HepG2 (cell line): ENCODE data around the gene KCNA3. TPM values are rescaled to one million over a fixed set of nuclear protein-coding genes. Genes with fewer than 3 reads are reported as not detected.

Experiments used
- ATAC-seq: fragments of 200-7000 bp; cut with Tn5 transposase; 3 replicates; pipeline ENCODE4 v1.9.1; 2020; ENCODE audit warnings: mild to moderate bottlenecking, moderate library complexity
- BruUV-seq: library from RNA; stranded (reverse); fragments of 400-500 nt; replicated peaks from 2 replicates; lab custom pipeline; 2021; lab: Mats Ljungman, UMichigan
- CTCF ChIA-PET: fragments of 300-600 bp; formaldehyde crosslinking; extraction: SDS; loops from one replicate; lab custom pipeline; 2021; ENCODE audit warnings: low total read pairs, inconsistent platforms, low intra/inter-chr PET ratio; lab: Yijun Ruan, JAX
- POLR2A ChIA-PET: fragments of 350-600 bp; sonication (Branson Sonifier 250); formaldehyde crosslinking; loops from one replicate; lab custom pipeline; 2020; ENCODE audit warnings: antibody characterized with exemption, inconsistent platforms; lab: Yijun Ruan, JAX
- DNase-seq: peaks from one replicate; pipeline ENCODE4 v3.0.0-alpha.2; 2015; ENCODE audit warnings: low spot score
- FAIRE-seq: peaks from 3 replicates; lab custom pipeline; 2011; peaks lifted over from hg19 to GRCh38; lab: Jason Lieb, UNC
- H2AFZ ChIP-seq: one replicate; pipeline ENCODE4 v1.6.1; 2011; ENCODE audit warnings: low read length, inconsistent platforms
- H3K27ac ChIP-seq: fragments of 300-600 bp; 3 replicates; pipeline ENCODE4 v1.8.0; 2011; ENCODE audit warnings: mixed run types, mild to moderate bottlenecking, mixed read lengths, low read length, inconsistent platforms; ENCODE audit not compliant: insufficient read depth; ENCODE audit errors: extremely low read length
- H3K27me3 ChIP-seq, 2 experiments: fragments of 200-600 bp in 1 of 2; 2 replicates in 1 of 2; 3 replicates in 1 of 2; pipeline versions ENCODE4 v1.6.0 to v1.8.0; 2011; ENCODE audit warnings: low read length in 2 of 2, mild to moderate bottlenecking in 2 of 2, moderate library complexity in 2 of 2, inconsistent platforms in 1 of 2; ENCODE audit not compliant: insufficient read depth in 2 of 2, control insufficient read depth in 1 of 2
- H3K36me3 ChIP-seq, 2 experiments: fragments of 200-600 bp in 1 of 2; replicated peaks in 1 of 2; 2 replicates in 1 of 2; 3 replicates in 1 of 2; pipeline versions ENCODE4 v1.5.1 to v1.8.0; 2011; ENCODE audit warnings: low read length in 2 of 2, inconsistent platforms in 1 of 2; ENCODE audit not compliant: insufficient read depth in 2 of 2, control insufficient read depth in 1 of 2
- H3K4me1 ChIP-seq: 2 replicates; pipeline ENCODE4 v1.5.1; 2012; ENCODE audit warnings: low read length, inconsistent platforms; ENCODE audit not compliant: insufficient read depth
- H3K4me2 ChIP-seq: 2 replicates; pipeline ENCODE4 v1.6.0; 2011; ENCODE audit warnings: low read depth, low read length, inconsistent platforms
- H3K4me3 ChIP-seq, 3 experiments: fragments of 200-600 bp in 1 of 3; sonication (generic), shearing (Covaris generic) in 1 of 3; replicated peaks in 1 of 3; 2 replicates each; pipeline ENCODE4 v1.5.1; 2011 to 2016; ENCODE audit warnings: low read length in 3 of 3, inconsistent platforms in 2 of 3, low read depth in 2 of 3, mild to moderate bottlenecking in 2 of 3, control low read depth in 1 of 3, mixed read lengths in 1 of 3; ENCODE audit not compliant: insufficient read depth in 1 of 3
- H3K79me2 ChIP-seq: one replicate; pipeline ENCODE4 v1.6.1; 2011; ENCODE audit warnings: low read length, inconsistent platforms; ENCODE audit not compliant: insufficient read depth
- H3K9ac ChIP-seq: 2 replicates; pipeline ENCODE4 v1.6.0; 2011; ENCODE audit warnings: mild to moderate bottlenecking, low read depth, low read length, inconsistent platforms; ENCODE audit not compliant: insufficient read depth
- H3K9me3 ChIP-seq: 2 replicates; pipeline ENCODE4 v1.5.1; 2012; ENCODE audit warnings: mild to moderate bottlenecking, low read length
- H4K20me1 ChIP-seq: 2 replicates; pipeline ENCODE4 v1.6.0; 2011; ENCODE audit warnings: inconsistent platforms, mild to moderate bottlenecking, low read length, moderate library complexity; ENCODE audit not compliant: insufficient read depth
- ARNT2 ChIP-seq: sonication (generic); formaldehyde crosslinking; IDR thresholded peaks from 2 replicates; pipeline ENCODE4 v1.8.0; 2022; ENCODE audit warnings: mild to moderate bottlenecking, low read depth, missing genetic modification reagents, moderate library complexity
- CBFB ChIP-seq: sonication (generic); formaldehyde crosslinking; IDR thresholded peaks from 2 replicates; pipeline ENCODE4 v1.4.0; 2020; ENCODE audit warnings: missing genetic modification reagents
- GTF2F1 ChIP-seq: fragments of 150-350 bp; IDR thresholded peaks from 2 replicates; pipeline ENCODE4 v1.6.1; 2014; ENCODE audit warnings: low read length
- KDM1A ChIP-seq: IDR thresholded peaks from 2 replicates; pipeline ENCODE4 v1.6.1; 2016; ENCODE audit warnings: missing compliant biosample characterization
- KLF6 ChIP-seq: IDR thresholded peaks from 2 replicates; pipeline ENCODE4 v1.8.0; 2016; ENCODE audit warnings: missing biosample characterization, missing genetic modification reagents
- KLF9 ChIP-seq: IDR thresholded peaks from 2 replicates; pipeline ENCODE4 v1.6.1; 2016; ENCODE audit warnings: low read depth
- MTF2 ChIP-seq: sonication (generic); formaldehyde crosslinking; IDR thresholded peaks from 2 replicates; pipeline ENCODE4 v1.5.0; 2020; ENCODE audit warnings: missing genetic modification reagents, borderline replicate concordance
- RNF219 ChIP-seq: sonication (generic); formaldehyde crosslinking; IDR thresholded peaks from 2 replicates; pipeline ENCODE4 v1.5.0; 2020; ENCODE audit warnings: mild to moderate bottlenecking, missing genetic modification reagents
- ZNF260 ChIP-seq: sonication (generic); formaldehyde crosslinking; IDR thresholded peaks from 2 replicates; pipeline ENCODE4 v1.4.0; 2020; ENCODE audit warnings: missing genetic modification reagents, low read depth, mild to moderate bottlenecking, borderline replicate concordance
- ZNF75D ChIP-seq: sonication (generic); formaldehyde crosslinking; IDR thresholded peaks from 2 replicates; pipeline ENCODE4 v1.8.1; 2023; ENCODE audit warnings: missing genetic modification reagents, mild to moderate bottlenecking, borderline replicate concordance
- ZSCAN20 ChIP-seq: sonication (generic); formaldehyde crosslinking; IDR thresholded peaks from 2 replicates; pipeline ENCODE4 v1.4.0; 2020; ENCODE audit warnings: missing genetic modification reagents, mild to moderate bottlenecking, borderline replicate concordance
- ZSCAN30 ChIP-seq: sonication (generic); formaldehyde crosslinking; IDR thresholded peaks from 2 replicates; pipeline ENCODE4 v1.5.0; 2020; ENCODE audit warnings: mild to moderate bottlenecking, missing genetic modification reagents
- WGBS: methylation state at CpG from one replicate; pipeline ENCODE4 v1.1.6; 2017; ENCODE audit warnings: low lambda C conversion rate; 5-methylcytosine and 5-hydroxymethylcytosine counted together
- in situ Hi-C: cut with HindIII; loops from 2 replicates; pipeline ENCODE4 v1.10.0; 2017; ENCODE audit warnings: low pct_unique_long_range_greater_than_20kb; ENCODE audit not compliant: extremely low pct_ligation_motif_present
- intact Hi-C: fragments of 100-400 bp; cut with micrococcal nuclease; formaldehyde crosslinking; loops from one replicate; pipeline ENCODE4 v1.10.0; 2022; ENCODE audit not compliant: unreplicated experiment
- polyA plus RNA-seq, 8 experiments: library from polyadenylated mRNA; depleted of rRNA in 3 of 8; stranded (reverse) in 7 of 8; unstranded in 1 of 8; fragments of >200 nt; fragmentation: Illumina TruSeq in 4 of 8; extraction: Trizol in 4 of 8; gene quantifications; 2 replicates each; pipeline versions ENCODE4 v1.2.1 to v1.2.3, GENCODE V29; 2011 to 2016; ENCODE audit warnings: low read depth in 4 of 8, missing spikeins in 1 of 8, mixed read lengths in 1 of 8; ENCODE audit not compliant: insufficient read depth in 1 of 8
- total RNA-seq, 5 experiments: library from RNA; depleted of rRNA; stranded (reverse); fragments of >200 nt; fragmentation: Illumina TruSeq; extraction: Trizol; gene quantifications; 2 replicates each; pipeline ENCODE4 v1.2.3, GENCODE V29; 2016; ENCODE audit warnings: low read depth in 1 of 5
- TF ChIP-seq, protein P1 (sequence below): IDR thresholded peaks from 2 replicates; pipeline ENCODE4 v1.6.1; 2016; ENCODE audit warnings: control low read depth

Gene KCNA3
- total and polyA plus RNA-seq, 2 of the 13 experiments (the other 11 are each of a cell fraction or from before 2014, with no cell fraction given), result not detected

GRCh38 chr1:110650609-110651008 is 24.1 kb downstream of the KCNA3 start (continued):
- TF ChIP-seq RNF219 (CRISPR knock-in tag) (no peak), ZSCAN30 (CRISPR knock-in tag) (no peak), ARNT2 (CRISPR knock-in tag) (no peak), ZNF75D (CRISPR knock-in tag) (no peak)
- TF ChIP-seq, protein P1, sequence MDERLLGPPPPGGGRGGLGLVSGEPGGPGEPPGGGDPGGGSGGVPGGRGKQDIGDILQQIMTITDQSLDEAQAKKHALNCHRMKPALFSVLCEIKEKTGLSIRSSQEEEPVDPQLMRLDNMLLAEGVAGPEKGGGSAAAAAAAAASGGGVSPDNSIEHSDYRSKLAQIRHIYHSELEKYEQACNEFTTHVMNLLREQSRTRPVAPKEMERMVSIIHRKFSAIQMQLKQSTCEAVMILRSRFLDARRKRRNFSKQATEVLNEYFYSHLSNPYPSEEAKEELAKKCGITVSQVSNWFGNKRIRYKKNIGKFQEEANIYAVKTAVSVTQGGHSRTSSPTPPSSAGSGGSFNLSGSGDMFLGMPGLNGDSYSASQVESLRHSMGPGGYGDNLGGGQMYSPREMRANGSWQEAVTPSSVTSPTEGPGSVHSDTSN (CRISPR knock-in tag), result no peak
- TF ChIP-seq, all 625 proteins: peak for 0

DNA sequence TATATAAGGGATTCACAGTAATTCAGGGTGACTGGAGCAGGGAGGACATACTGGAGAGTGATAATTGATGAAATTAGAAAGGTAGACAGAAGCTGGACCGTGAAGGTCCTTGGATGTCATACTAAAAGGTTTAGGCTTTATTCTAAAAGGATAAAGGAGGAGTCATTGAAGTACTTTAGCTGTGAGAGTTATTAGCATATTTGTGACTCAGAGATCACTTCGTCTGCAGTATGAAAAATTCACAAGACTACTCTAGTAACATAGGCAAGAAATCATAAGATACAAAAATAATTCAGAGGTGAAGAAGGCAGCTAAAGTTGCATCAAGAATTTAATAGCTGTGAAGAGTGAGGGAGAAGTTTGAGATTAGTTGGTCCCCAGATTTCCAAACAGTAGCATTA is 26.3 kb downstream of the KCNA3 start:
- Histone ChIP-seq H2AFZ (no peak overlapping the region), H3K4me1 (no peaks in the 10 kb centered on the region), H3K79me2 (no peaks in the 10 kb centered on the region), H3K9ac (no peak overlapping the region), H3K9me3 (no peaks in the 10 kb centered on the region), H3K4me3 (no peak overlapping the region), H3K27ac (no peak overlapping the region), H3K36me3 (no peaks in the 10 kb centered on the region), H3K27me3 (no peaks in the 10 kb centered on the region), H4K20me1 (no peaks in the 10 kb centered on the region), H3K4me2 (no peak overlapping the region)
- in situ Hi-C loops (no loop called here), intact Hi-C loops (no loop called here)
- no TSS peak for BruUV-seq
- no peak for ATAC-seq
- CTCF ChIA-PET, result no interaction called here
- FAIRE-seq, result no peak
- 2% methylated on average over 2 of the region's 2 CpGs for WGBS
- TF ChIP-seq CBFB (no peak), KLF6 (no peak), ZNF260 (CRISPR knock-in tag) (no peak), ZSCAN20 (CRISPR knock-in tag) (no peak), KLF9 (CRISPR knock-in tag) (no peak), KDM1A (no peak), MTF2 (CRISPR knock-in tag) (no peak), GTF2F1 (no peak)
- no peak for DNase-seq
- POLR2A ChIA-PET, result no interaction called here
